ENCODE measurements around the gene SLC35B3.
"Not testable (repeated sequence)": the region's sequence is repeated elsewhere in the genome, so short reads cannot be mapped to it uniquely, and the experiment has no call there.

Gene SLC35B3

DNA sequence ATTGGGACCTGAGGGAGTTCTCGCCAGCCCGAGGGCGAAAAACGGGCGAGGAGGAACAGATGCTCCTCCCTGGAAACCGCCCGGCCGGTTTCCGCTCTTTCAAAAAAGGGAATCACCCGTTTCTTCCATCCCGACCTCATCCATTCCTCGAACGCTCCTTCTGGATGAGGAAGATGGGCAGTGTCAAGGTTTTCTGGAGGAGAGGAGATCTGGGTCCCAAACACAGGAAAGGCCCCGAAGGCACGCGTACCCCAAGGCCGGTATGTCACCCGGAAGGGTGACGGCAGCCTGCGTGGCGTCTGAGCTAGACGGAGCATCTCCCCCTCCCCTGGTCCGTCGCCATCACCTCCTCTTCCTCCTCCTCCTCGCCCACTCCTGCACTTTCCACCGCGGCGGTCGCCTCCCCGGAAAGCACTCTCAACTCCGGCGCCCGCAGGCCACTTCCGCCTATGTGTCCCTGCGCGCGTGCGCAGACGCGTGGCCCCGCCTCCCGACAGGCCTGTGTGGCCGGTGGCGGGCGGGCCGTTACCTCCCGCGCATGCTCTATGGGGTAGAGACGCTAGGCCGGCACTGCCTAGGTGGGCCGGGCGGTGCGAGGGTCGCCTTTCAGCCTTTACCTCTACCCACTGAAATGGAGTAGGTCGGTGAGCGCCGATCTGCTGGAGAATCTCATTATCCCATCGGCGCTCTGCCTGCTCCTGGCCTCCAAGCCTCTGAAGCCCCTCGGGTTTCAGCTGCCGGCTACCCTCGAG lies at the start of gene SLC35B3:
Gene SLC35B3 (minus strand): TSS at position 453 of the 752 bp plus-strand sequence.
- peak; percentile 97 for DNase-seq (ENCODE audit: low spot score)

- DNase-seq (ENCODE audit: low spot score): no peak
These were observed 48.3 kb upstream of the SLC35B3 start for GRCh38 chr6:8483650-8484049.

GRCh38 chr6:8481727-8482126 lies 46.4 kb upstream of the SLC35B3 start:
- peak; percentile 6 for DNase-seq (ENCODE audit: low spot score)

DNA sequence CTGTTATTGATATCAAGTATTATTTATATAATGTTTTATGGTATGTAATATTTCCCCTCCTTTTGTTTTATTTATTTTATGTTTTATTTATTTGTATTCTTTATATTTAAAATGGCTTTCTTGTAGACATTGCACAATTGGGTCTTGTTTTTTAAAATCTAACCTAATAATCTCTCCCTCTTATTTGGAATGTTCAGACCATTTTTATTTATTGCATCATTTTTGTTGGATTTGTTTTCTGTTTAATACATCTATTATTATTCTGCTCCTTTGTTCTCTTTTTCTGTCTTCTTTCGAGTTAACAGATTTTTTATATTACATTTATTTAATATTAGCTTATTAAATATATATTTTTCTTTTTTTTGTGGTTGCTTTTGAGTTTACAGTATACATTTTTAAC lies 43.1 kb upstream of the SLC35B3 start:
- DNase-seq (ENCODE audit: low spot score): no peak

GRCh38 chr6:8476656-8477055 lies 41.3 kb upstream of the SLC35B3 start:
- DNase-seq (ENCODE audit: low spot score): no peak

- DNase-seq (ENCODE audit: low spot score): no peak
These were observed 33.4 kb upstream of the SLC35B3 start for GRCh38 chr6:8468552-8469356.

- DNase-seq (ENCODE audit: low spot score): no peak
These were observed 27.3 kb upstream of the SLC35B3 start for GRCh38 chr6:8462694-8463093.

GRCh38 chr6:8462169-8462568 lies 26.8 kb upstream of the SLC35B3 start:
- DNase-seq (ENCODE audit: low spot score): no peak

- no peak for DNase-seq (ENCODE audit: low spot score)
These were observed 11.0 kb upstream of the SLC35B3 start for GRCh38 chr6:8446391-8446790.

DNA sequence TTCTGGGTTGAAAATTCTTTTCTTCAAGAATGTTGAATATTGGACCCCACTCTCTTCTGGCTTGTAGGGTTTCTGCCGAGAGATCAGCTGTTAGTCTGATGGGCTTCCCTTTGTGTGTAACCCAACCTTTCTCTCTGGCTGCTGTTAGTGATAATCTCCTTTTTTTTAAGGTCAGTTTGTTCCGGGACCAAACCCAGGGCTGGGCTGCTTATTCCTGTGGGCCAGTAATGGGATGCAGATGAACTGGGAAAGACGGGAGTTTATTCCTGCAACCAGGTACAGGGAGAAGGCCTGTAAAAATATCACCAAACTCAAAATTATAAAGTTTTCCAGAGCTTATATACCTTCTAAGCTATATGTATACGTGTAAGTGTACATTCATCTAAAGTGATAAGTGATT lies 10.6 kb upstream of the SLC35B3 start:
- not testable (repeated sequence) for DNase-seq (ENCODE audit: low spot score)

DNA sequence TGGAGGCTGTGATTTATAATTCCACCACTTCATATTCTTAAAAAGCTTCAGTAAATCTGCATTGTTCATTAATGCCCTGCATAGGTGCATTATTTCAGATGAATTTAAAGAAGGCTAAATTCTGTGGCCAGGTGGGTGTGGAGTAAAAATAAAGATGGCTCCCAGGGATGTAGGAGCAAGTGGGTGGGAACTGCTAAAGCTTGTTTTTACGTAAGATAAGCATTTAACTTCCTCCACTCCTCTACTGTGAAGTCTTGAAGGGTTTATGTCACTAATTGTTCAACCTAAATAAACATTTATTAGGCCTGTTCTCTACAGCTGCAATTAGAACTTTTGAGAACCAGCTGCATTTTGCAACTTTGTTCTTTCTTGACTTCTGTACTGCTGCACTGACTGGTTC lies 6.8 kb upstream of the SLC35B3 start:
- no peak for DNase-seq (ENCODE audit: low spot score)

DNA sequence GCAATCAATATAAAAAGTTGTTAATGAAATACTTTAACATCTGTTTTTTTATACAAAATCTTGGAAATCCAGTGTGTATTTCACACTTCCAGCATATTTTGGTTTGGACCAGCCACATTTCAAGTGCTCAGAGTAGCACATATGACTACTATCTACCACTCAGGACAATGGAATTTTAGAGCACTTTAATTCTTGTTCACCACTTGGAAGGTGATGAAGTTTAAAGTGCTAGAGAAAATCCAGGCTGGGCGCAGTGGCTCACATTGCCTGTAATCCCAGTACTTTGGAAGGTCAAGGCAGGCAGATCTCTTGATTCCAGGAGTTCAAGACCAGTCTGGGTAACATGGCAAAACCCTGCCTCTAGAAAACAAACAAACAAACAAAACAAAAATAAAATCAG lies 6.1 kb upstream of the SLC35B3 start:
- DNase-seq (ENCODE audit: low spot score): no peak

- DNase-seq (ENCODE audit: low spot score): no peak
These were observed 4.4 kb upstream of the SLC35B3 start for GRCh38 chr6:8439601-8440268.

DNA sequence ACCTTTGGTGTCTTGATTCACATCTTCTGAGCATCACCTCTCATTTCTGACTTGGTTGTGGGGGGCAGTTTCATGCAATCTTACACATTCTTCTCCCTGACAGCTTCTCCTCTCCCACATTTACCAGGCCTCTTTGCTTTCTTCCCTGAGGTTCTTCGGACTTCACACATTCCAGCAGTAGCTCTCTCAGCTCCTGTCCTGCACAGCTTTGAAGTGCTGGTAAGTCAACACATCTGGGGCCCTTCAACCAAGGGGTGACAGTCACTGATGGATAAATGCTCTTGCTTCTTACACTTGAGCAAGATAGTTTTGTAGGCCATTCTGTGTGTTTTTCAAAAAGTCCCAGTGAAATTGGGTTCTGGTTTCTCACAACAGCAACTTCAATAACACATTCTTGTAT lies 2.5 kb upstream of the SLC35B3 start:
- DNase-seq (ENCODE audit: low spot score): no peak

GRCh38 chr6:8436966-8437365 lies 1.6 kb upstream of the SLC35B3 start:
- no peak for DNase-seq (ENCODE audit: low spot score)

DNA sequence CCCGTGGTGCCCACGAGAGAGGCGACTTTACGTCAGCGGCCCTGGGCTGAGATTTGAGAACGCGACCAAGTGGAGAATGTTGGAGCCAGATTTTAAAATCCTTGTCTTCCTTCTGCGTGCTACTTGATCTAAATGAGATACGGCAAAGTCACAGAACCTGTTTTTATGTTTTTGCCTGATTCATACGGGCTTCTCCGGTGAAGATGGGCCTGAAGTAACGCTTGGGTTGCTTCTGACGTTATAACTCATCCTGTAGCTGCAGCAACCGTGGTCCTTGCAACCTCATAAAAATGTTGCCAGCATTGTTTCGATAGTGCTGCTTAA lies 462 bp upstream of the SLC35B3 start:
- DNase-seq (ENCODE audit: low spot score): no peak

GRCh38 chr6:8434727-8435092 lies 635 bp downstream of the SLC35B3 start:
- no peak for DNase-seq (ENCODE audit: low spot score)

DNA sequence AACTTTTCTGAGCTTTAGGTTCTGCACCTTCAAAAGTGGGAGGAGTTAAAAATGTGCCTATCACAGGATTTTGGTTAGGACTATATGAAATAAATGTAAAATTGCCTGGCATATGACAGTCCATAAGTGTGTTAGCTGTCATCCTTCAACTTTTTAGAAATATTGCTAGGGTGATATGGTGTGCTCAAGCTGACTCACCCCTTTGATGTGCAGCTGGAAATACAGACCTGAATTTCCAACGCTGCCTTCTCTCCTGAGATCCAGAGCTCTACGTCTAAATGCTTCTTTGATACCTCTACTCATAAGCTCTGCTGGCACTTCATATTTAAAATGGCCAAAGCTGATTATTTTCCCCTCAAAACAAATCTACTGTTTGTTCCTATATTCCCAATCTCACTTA lies 2.7 kb downstream of the SLC35B3 start:
- no peak for DNase-seq (ENCODE audit: low spot score)

GRCh38 chr6:8429821-8430220 lies 5.5 kb downstream of the SLC35B3 start:
- no peak for DNase-seq (ENCODE audit: low spot score)

DNA sequence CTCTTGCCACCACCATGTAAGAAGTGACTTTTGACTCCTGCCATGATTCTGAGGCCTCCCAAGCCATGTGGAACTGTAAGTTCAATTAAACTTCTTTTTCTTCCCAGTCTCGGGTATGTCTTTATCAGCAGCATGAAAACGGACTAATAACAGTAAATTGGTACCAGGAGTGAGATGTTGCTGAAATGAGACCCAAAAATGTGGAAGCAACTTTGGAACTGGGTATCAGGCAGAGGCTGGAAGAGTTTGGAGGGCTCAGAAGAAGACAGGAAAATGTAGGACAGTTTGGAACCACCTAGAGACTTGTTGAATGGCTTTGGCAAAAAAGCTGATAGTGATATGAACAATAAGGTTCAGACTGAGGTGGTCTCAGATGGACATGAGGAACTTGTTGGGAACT lies 8.8 kb downstream of the SLC35B3 start:
- DNase-seq (ENCODE audit: low spot score): not testable (repeated sequence)

- DNase-seq (ENCODE audit: low spot score): no peak
These were observed 15.2 kb downstream of the SLC35B3 start for GRCh38 chr6:8420031-8420588.

GRCh38 chr6:8415913-8416312 lies 19.4 kb downstream of the SLC35B3 start:
- DNase-seq (ENCODE audit: low spot score): no peak

GRCh38 chr6:8415280-8415679 lies 20.1 kb downstream of the SLC35B3 start:
- no peak for DNase-seq (ENCODE audit: low spot score)

All from activated CD4-positive, alpha-beta T cell treated with anti-CD3 and anti-CD28 coated beads, Interleukin-2, Interleukin-4, amounts not matched to agents 100 ng/mL and 50 ng/mL, durations not matched to agents 16 hours and 8 hours (primary cell).